Liver (tissue), 9 donors: Measurements from ENCODE around the gene PAPOLG. TPM values are rescaled to one million over a fixed set of nuclear protein-coding genes. Genes with fewer than 3 reads are reported as not detected.
A peak's percentile ranks its signal among the peaks of the same experiment; 100 is the strongest.

ENCODE experiments used
- DNase-seq: peaks from one replicate; pipeline ENCODE4 v3.0.0-alpha.2; 2017; ENCODE audit warnings: low spot score
- H3K27ac ChIP-seq, 2 donors: one replicate each; pipeline ENCODE4 v1.7.0; 2013; ENCODE audit warnings: inconsistent platforms in 2 of 2, low read length in 2 of 2, control low read depth in 1 of 2, low read depth in 1 of 2, mild to moderate bottlenecking in 1 of 2
- H3K27me3 ChIP-seq, 4 donors: one replicate each; pipeline versions ENCODE4 v1.6.1 to v1.7.0; 2013; ENCODE audit warnings: low read length in 3 of 4, inconsistent platforms in 1 of 4, mild to moderate bottlenecking in 1 of 4, moderate library complexity in 1 of 4; ENCODE audit not compliant: control insufficient read depth in 4 of 4, insufficient read depth in 4 of 4
- H3K36me3 ChIP-seq, 4 donors: one replicate each; pipeline versions ENCODE4 v1.6.1 to v1.7.0; 2013; ENCODE audit warnings: low read length in 3 of 4, mild to moderate bottlenecking in 3 of 4, low read depth in 1 of 4, moderate library complexity in 1 of 4; ENCODE audit not compliant: control insufficient read depth in 4 of 4, insufficient read depth in 3 of 4
- H3K4me1 ChIP-seq, 4 donors: one replicate each; pipeline versions ENCODE4 v1.6.1 to v1.7.0; 2013; ENCODE audit warnings: low read length in 3 of 4, mild to moderate bottlenecking in 3 of 4, moderate library complexity in 1 of 4; ENCODE audit not compliant: control insufficient read depth in 4 of 4, insufficient read depth in 4 of 4
- H3K4me3 ChIP-seq, 3 donors: one replicate each; pipeline versions ENCODE4 v1.6.1 to v1.7.0; 2013; ENCODE audit warnings: low read length in 3 of 3, control low read depth in 1 of 3, low read depth in 1 of 3, mild to moderate bottlenecking in 1 of 3
- H3K9ac ChIP-seq, 2 donors: one replicate each; pipeline ENCODE4 v1.7.0; 2013; ENCODE audit warnings: low read length in 2 of 2, mild to moderate bottlenecking in 2 of 2, moderate library complexity in 2 of 2, control low read depth in 1 of 2, low read depth in 1 of 2
- H3K9me3 ChIP-seq, 4 donors: one replicate each; pipeline versions ENCODE4 v1.6.1 to v1.7.0; 2013; ENCODE audit warnings: low read length in 3 of 4; ENCODE audit not compliant: control insufficient read depth in 4 of 4
- CTCF ChIP-seq: fragments of 150-350 bp; IDR thresholded peaks from 2 replicates; pipeline ENCODE4 v1.5.1; 2017; ENCODE audit warnings: improper control_type of control experiment, low read depth, low read length; ENCODE audit not compliant: missing input control
- EGR1 ChIP-seq, 2 donors: IDR thresholded peaks; 2 replicates each; pipeline ENCODE4 v1.6.1; 2016 to 2018; ENCODE audit warnings: antibody characterized with exemption in 2 of 2, low read depth in 2 of 2
- FOXA1 ChIP-seq: IDR thresholded peaks from 2 replicates; pipeline ENCODE4 v1.6.1; 2016; ENCODE audit warnings: antibody characterized with exemption
- HNF4A ChIP-seq, 2 donors: conservative IDR thresholded peaks; 2 replicates each; pipeline ENCODE4 v1.6.1; 2016; ENCODE audit warnings: antibody characterized with exemption in 2 of 2, mild to moderate bottlenecking in 2 of 2
- HNF4G ChIP-seq: IDR thresholded peaks from 2 replicates; pipeline ENCODE4 v1.6.1; 2016; ENCODE audit warnings: antibody characterized with exemption
- MAX ChIP-seq: IDR thresholded peaks from 2 replicates; pipeline ENCODE4 v1.6.1; 2016; ENCODE audit warnings: antibody characterized with exemption
- NR2F2 ChIP-seq: IDR thresholded peaks from 2 replicates; pipeline ENCODE4 v1.6.1; 2016; ENCODE audit warnings: antibody characterized with exemption
- RAD21 ChIP-seq, 2 donors: IDR thresholded peaks; 2 replicates each; pipeline ENCODE4 v1.6.1; 2016; ENCODE audit warnings: antibody characterized with exemption in 2 of 2, mild to moderate bottlenecking in 2 of 2
- SP1 ChIP-seq: IDR thresholded peaks from 2 replicates; pipeline ENCODE4 v1.6.1; 2018; ENCODE audit warnings: antibody characterized with exemption, mild to moderate bottlenecking
- TAF1 ChIP-seq: conservative IDR thresholded peaks from 2 replicates; pipeline ENCODE4 v1.6.1; 2016; ENCODE audit warnings: antibody characterized with exemption, mild to moderate bottlenecking
- WGBS: extraction: QIAGEN DNeasy Blood & Tissue Kit; methylation state at CpG from one replicate; pipeline ENCODE4 v1.1.7; 2013; 5-methylcytosine and 5-hydroxymethylcytosine counted together
- polyA plus RNA-seq, 2 donors: library from polyadenylated mRNA; stranded (reverse) in 1 of 2; unstranded in 1 of 2; fragments of 200-250 nt in 1 of 2; fragments of >200 nt in 1 of 2; fragmentation: Nextera tagmentation in 1 of 2; extraction: Ambion mirVana in 1 of 2; gene quantifications; one replicate each; pipeline versions ENCODE4 v1.2.1 to v1.2.3, GENCODE V29; 2013 to 2015
- total RNA-seq, 2 donors: library from RNA; depleted of rRNA; stranded (reverse); fragments of >200 nt; gene quantifications; one replicate each; pipeline ENCODE4 v1.2.3, GENCODE V29; 2014
- TF ChIP-seq, protein P1 (sequence below): IDR thresholded peaks from 2 replicates; pipeline ENCODE4 v1.6.1; 2016; ENCODE audit warnings: antibody characterized with exemption
- TF ChIP-seq, protein P2 (sequence below): IDR thresholded peaks from 2 replicates; pipeline ENCODE4 v1.6.1; 2016; ENCODE audit warnings: antibody characterized with exemption, mild to moderate bottlenecking
- donor health status: healthy.
- donor health status: healthy.
- donor health status: healthy.
- donor health status: healthy.
- donor health status: healthy.

PAPOLG gene
- total and polyA plus RNA-seq, 4 donors: 1.8 to 7.7 (median 3.6) TPM

DNA sequence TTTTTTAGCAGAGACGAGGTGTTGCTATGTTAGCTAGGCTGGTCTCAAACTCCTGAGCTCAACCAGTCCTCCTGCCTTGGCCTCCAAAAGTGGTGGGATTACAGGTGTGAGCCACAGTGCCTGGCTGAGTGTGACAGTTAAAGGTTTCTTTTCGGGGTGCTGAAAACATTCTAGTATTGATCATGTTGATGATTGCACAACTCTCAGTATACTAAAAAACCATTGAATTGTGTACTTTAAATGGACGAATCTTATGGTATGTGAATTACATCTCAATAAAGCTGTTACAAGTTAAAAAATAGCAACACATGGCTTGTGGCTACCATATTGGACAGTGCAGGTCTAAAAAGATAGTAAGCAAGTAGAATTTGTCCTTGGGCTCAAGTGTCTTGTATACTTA, 22.3 kb downstream of the PAPOLG start:
- TF ChIP-seq SP1 (no peak), EGR1 (IDR thresholded peaks at IDR 0.05; ENCODE audit: low read depth in 2 of 2) (no peak), MAX (no peak), HNF4G (no peak), FOXA1 (no peak), CTCF (no peak), TAF1 (no peak), NR2F2 (no peak)
- TF ChIP-seq, protein P1, sequence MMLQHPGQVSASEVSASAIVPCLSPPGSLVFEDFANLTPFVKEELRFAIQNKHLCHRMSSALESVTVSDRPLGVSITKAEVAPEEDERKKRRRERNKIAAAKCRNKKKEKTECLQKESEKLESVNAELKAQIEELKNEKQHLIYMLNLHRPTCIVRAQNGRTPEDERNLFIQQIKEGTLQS: no peak

DNA sequence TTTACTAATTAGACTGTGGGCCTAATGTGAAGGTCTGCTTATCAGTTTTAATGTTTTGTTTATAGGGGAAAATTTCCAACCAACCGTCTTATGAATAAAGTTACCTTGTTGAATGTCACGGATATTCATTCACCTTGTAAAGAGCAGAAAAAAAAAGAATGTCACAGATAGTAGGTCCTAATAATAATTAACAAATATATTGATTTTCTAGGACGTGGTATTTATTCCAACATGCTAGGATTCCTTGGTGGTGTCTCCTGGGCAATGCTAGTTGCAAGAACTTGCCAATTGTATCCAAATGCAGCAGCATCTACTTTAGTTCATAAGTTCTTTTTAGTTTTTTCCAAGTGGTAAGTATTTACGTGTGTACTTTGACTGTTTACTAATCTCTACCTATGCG, 23.4 kb downstream of the PAPOLG start:
- H3K4me3 ChIP-seq: no peak overlapping the region
- 54% methylated on average over 5 of the region's 5 CpGs for WGBS
- TF ChIP-seq RAD21 (IDR thresholded peaks at IDR 0.05) (peak in 1 of 2 donors; percentile 25), SP1 (peak; percentile 20), HNF4A (conservative IDR thresholded peaks at IDR 0.05) (peak in 1 of 2 donors; percentile 31)
- TF ChIP-seq, protein P2, sequence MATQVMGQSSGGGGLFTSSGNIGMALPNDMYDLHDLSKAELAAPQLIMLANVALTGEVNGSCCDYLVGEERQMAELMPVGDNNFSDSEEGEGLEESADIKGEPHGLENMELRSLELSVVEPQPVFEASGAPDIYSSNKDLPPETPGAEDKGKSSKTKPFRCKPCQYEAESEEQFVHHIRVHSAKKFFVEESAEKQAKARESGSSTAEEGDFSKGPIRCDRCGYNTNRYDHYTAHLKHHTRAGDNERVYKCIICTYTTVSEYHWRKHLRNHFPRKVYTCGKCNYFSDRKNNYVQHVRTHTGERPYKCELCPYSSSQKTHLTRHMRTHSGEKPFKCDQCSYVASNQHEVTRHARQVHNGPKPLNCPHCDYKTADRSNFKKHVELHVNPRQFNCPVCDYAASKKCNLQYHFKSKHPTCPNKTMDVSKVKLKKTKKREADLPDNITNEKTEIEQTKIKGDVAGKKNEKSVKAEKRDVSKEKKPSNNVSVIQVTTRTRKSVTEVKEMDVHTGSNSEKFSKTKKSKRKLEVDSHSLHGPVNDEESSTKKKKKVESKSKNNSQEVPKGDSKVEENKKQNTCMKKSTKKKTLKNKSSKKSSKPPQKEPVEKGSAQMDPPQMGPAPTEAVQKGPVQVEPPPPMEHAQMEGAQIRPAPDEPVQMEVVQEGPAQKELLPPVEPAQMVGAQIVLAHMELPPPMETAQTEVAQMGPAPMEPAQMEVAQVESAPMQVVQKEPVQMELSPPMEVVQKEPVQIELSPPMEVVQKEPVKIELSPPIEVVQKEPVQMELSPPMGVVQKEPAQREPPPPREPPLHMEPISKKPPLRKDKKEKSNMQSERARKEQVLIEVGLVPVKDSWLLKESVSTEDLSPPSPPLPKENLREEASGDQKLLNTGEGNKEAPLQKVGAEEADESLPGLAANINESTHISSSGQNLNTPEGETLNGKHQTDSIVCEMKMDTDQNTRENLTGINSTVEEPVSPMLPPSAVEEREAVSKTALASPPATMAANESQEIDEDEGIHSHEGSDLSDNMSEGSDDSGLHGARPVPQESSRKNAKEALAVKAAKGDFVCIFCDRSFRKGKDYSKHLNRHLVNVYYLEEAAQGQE: no peak
- TF ChIP-seq, protein P1: no peak
- H3K9me3 ChIP-seq: no peaks in the 10 kb centered on the region
- no peak overlapping the region for H3K27ac ChIP-seq
- DNase-seq: no peak
- no peaks in the 10 kb centered on the region for H3K27me3 ChIP-seq
- H3K9ac ChIP-seq: no peak overlapping the region
- peaks cover 7 to 30% (median 24%) of the 10 kb centered on the region in 4 donors for H3K36me3 ChIP-seq
- H3K4me1 ChIP-seq: peaks cover 0 to 6% (median under 1%) of the 10 kb centered on the region in 4 donors

More for the DNA sequence above, 22.3 kb downstream of the PAPOLG start:
- H3K36me3 ChIP-seq: peaks cover 6 to 29% (median 25%) of the 10 kb centered on the region in 4 donors
- H3K4me1 ChIP-seq: peaks cover 0 to 6% (median under 1%) of the 10 kb centered on the region in 4 donors
- no peak overlapping the region for H3K27ac ChIP-seq
- no peak for DNase-seq
- no peak overlapping the region for H3K4me3 ChIP-seq
- H3K9me3 ChIP-seq: no peaks in the 10 kb centered on the region
- 82% methylated on average over 3 of the region's 3 CpGs for WGBS
- no peaks in the 10 kb centered on the region for H3K27me3 ChIP-seq
- no peak overlapping the region for H3K9ac ChIP-seq
